HepG2 (cell line): ENCODE results near the gene IL3. TPM values are rescaled to one million over a fixed set of nuclear protein-coding genes. Genes with fewer than 3 reads are reported as not detected.

Experiments
- CENPX ChIP-seq: sonication (generic); formaldehyde crosslinking; IDR thresholded peaks from 2 replicates; pipeline ENCODE4 v1.9.0; 2021; ENCODE audit warnings: mild to moderate bottlenecking, missing genetic modification reagents, moderate library complexity
- DDIT3 ChIP-seq: sonication (generic); formaldehyde crosslinking; IDR thresholded peaks from 2 replicates; pipeline ENCODE4 v1.4.0; 2020; ENCODE audit warnings: mild to moderate bottlenecking, missing genetic modification reagents
- IRF9 ChIP-seq: sonication (generic); formaldehyde crosslinking; IDR thresholded peaks from 2 replicates; pipeline ENCODE4 v1.8.0; 2022; ENCODE audit warnings: missing genetic modification reagents, mild to moderate bottlenecking, borderline replicate concordance
- JUNB ChIP-seq: sonication (generic); formaldehyde crosslinking; IDR thresholded peaks from 2 replicates; pipeline ENCODE4 v1.8.0; 2022; ENCODE audit warnings: missing genetic modification reagents, mild to moderate bottlenecking, borderline replicate concordance
- NFE2L1 ChIP-seq: sonication (generic); formaldehyde crosslinking; IDR thresholded peaks from 2 replicates; pipeline ENCODE4 v1.4.0; 2020; ENCODE audit warnings: missing genetic modification reagents, mild to moderate bottlenecking, borderline replicate concordance
- PBX2 ChIP-seq: IDR thresholded peaks from 2 replicates; pipeline ENCODE4 v1.6.1; 2016; ENCODE audit warnings: control low read depth
- PHF8 ChIP-seq: sonication (generic); formaldehyde crosslinking; IDR thresholded peaks from 2 replicates; pipeline ENCODE4 v1.5.0; 2020; ENCODE audit warnings: missing genetic modification reagents
- RERE ChIP-seq: IDR thresholded peaks from 2 replicates; pipeline ENCODE4 v1.6.1; 2016; ENCODE audit warnings: low read depth, missing genetic modification reagents, missing compliant biosample characterization
- TEAD3 ChIP-seq: optimal IDR thresholded peaks from 2 replicates; pipeline ENCODE3; 2016; ENCODE audit warnings: borderline replicate concordance
- ZNF7 ChIP-seq: IDR thresholded peaks from 2 replicates; pipeline ENCODE4 v1.6.1; 2016; ENCODE audit warnings: missing biosample characterization, missing genetic modification reagents
- polyA plus RNA-seq, 8 experiments: library from polyadenylated mRNA; depleted of rRNA in 3 of 8; stranded (reverse) in 7 of 8; unstranded in 1 of 8; fragments of >200 nt; fragmentation: Illumina TruSeq in 4 of 8; extraction: Trizol in 4 of 8; gene quantifications; 2 replicates each; pipeline versions ENCODE4 v1.2.1 to v1.2.3, GENCODE V29; 2011 to 2016; ENCODE audit warnings: low read depth in 4 of 8, missing spikeins in 1 of 8, mixed read lengths in 1 of 8; ENCODE audit not compliant: insufficient read depth in 1 of 8
- total RNA-seq, 5 experiments: library from RNA; depleted of rRNA; stranded (reverse); fragments of >200 nt; fragmentation: Illumina TruSeq; extraction: Trizol; gene quantifications; 2 replicates each; pipeline ENCODE4 v1.2.3, GENCODE V29; 2016; ENCODE audit warnings: low read depth in 1 of 5

IL3 gene
- total and polyA plus RNA-seq, 2 of the 13 experiments (the other 11 are each of a cell fraction or from before 2014, with no cell fraction given) = not detected

- no peak for TF ChIP-seq IRF9
- no peak for TF ChIP-seq RERE (CRISPR knock-in tag)
- TF ChIP-seq TEAD3 = no peak
- no peak for TF ChIP-seq NFE2L1 (CRISPR knock-in tag)
- TF ChIP-seq JUNB = no peak
- TF ChIP-seq ZNF7 (CRISPR knock-in tag) = no peak
- no peak for TF ChIP-seq DDIT3 (CRISPR knock-in tag)
- no peak for TF ChIP-seq PHF8 (CRISPR knock-in tag)
- TF ChIP-seq CENPX (CRISPR knock-in tag) = no peak
- TF ChIP-seq PBX2 (CRISPR knock-in tag) = no peak
Observed at GRCh38 chr5:132046880-132047299, 13.6 kb upstream of the IL3 start (continued).
